ENCODE measurements around the gene CRKL.
A peak's percentile ranks its signal among the peaks of the same experiment; 100 is the strongest.

Gene CRKL

GRCh38 chr22:20912494-20912893, 4.7 kb upstream of the CRKL start:
- DNase-seq = no peak
- no peaks in the 10 kb centered on the region for H4K20me1 ChIP-seq (ENCODE audit: insufficient read depth, low read length)
- H3K79me2 ChIP-seq (ENCODE audit: insufficient read depth, low read length) = peaks cover 7% of the 10 kb centered on the region
- H3K9me3 ChIP-seq (ENCODE audit: insufficient read depth, low read length, severe bottlenecking) = no peaks in the 10 kb centered on the region
- peaks cover 11% of the 10 kb centered on the region for H3K4me1 ChIP-seq (ENCODE audit: insufficient read depth, low read length)
- no peak for TF ChIP-seq CTCF (IDR thresholded peaks at IDR 0.05; ENCODE audit: borderline replicate concordance, extremely low read depth, low read length, poor library complexity, severe bottlenecking)
- TF ChIP-seq EZH2 (IDR thresholded peaks at IDR 0.05; ENCODE audit: borderline replicate concordance, low read depth, low read length, severe bottlenecking) = no peak
- H3K4me3 ChIP-seq (ENCODE audit: low read depth in 1 of 2, low read length in 2 of 2) = no peak overlapping the region
- no peak overlapping the region for H2AFZ ChIP-seq (ENCODE audit: low read depth, low read length)
- no peaks in the 10 kb centered on the region for H3K27me3 ChIP-seq (ENCODE audit: insufficient read depth, low read length, poor library complexity)
- no peaks in the 10 kb centered on the region for H3K36me3 ChIP-seq (ENCODE audit: insufficient read depth, low read length)
- no peak overlapping the region for H3K9ac ChIP-seq (ENCODE audit: low read depth, low read length)
- ATAC-seq (ENCODE audit: insufficient read depth, low read depth) = no peak
- H3K4me2 ChIP-seq (ENCODE audit: insufficient read depth, low read length) = no peak overlapping the region
- H3K27ac ChIP-seq (ENCODE audit: low read length) = no peak overlapping the region

GRCh38 chr22:20918663-20919218, 1.5 kb downstream of the CRKL start:
- no peaks in the 10 kb centered on the region for H3K9me3 ChIP-seq (ENCODE audit: insufficient read depth, low read length, severe bottlenecking)
- H4K20me1 ChIP-seq (ENCODE audit: insufficient read depth, low read length) = peaks cover 50% of the 10 kb centered on the region
- peak overlapping the region; percentile 99 for H3K9ac ChIP-seq (ENCODE audit: low read depth, low read length)
- H3K79me2 ChIP-seq (ENCODE audit: insufficient read depth, low read length) = peaks cover 70% of the 10 kb centered on the region
- H3K4me1 ChIP-seq (ENCODE audit: insufficient read depth, low read length) = peaks cover 49% of the 10 kb centered on the region
- H3K4me3 ChIP-seq (ENCODE audit: low read depth in 1 of 2, low read length in 2 of 2) = peak overlapping the region; percentile 99 to 100
- TF ChIP-seq EZH2 (IDR thresholded peaks at IDR 0.05; ENCODE audit: borderline replicate concordance, low read depth, low read length, severe bottlenecking) = no peak
- TF ChIP-seq CTCF (IDR thresholded peaks at IDR 0.05; ENCODE audit: borderline replicate concordance, extremely low read depth, low read length, poor library complexity, severe bottlenecking) = no peak
- no peaks in the 10 kb centered on the region for H3K27me3 ChIP-seq (ENCODE audit: insufficient read depth, low read length, poor library complexity)
- peak overlapping the region; percentile 87 for H3K4me2 ChIP-seq (ENCODE audit: insufficient read depth, low read length)
- H2AFZ ChIP-seq (ENCODE audit: low read depth, low read length) = no peak overlapping the region
- peaks cover 26% of the 10 kb centered on the region for H3K36me3 ChIP-seq (ENCODE audit: insufficient read depth, low read length)
- peak; percentile 17 for DNase-seq
- no peak for ATAC-seq (ENCODE audit: insufficient read depth, low read depth)
- H3K27ac ChIP-seq (ENCODE audit: low read length) = peak overlapping the region; percentile 44

GRCh38 chr22:20919718-20920117, 2.5 kb downstream of the CRKL start:
- DNase-seq (no peak), ATAC-seq (ENCODE audit: insufficient read depth, low read depth) (no peak)
- Histone ChIP-seq H4K20me1 (ENCODE audit: insufficient read depth, low read length) (peaks cover 59% of the 10 kb centered on the region), H3K4me2 (ENCODE audit: insufficient read depth, low read length) (peak overlapping the region; percentile 87), H3K36me3 (ENCODE audit: insufficient read depth, low read length) (peaks cover 36% of the 10 kb centered on the region), H3K4me1 (ENCODE audit: insufficient read depth, low read length) (peaks cover 53% of the 10 kb centered on the region), H3K27ac (ENCODE audit: low read length) (peak overlapping the region; percentile 37; the same call in 1 of the 2 replicates), H2AFZ (ENCODE audit: low read depth, low read length) (no peak overlapping the region), H3K4me3 (ENCODE audit: low read depth in 1 of 2, low read length in 2 of 2) (peak overlapping the region; percentile 99 to 100; a peak in 3 of 4 replicates), H3K79me2 (ENCODE audit: insufficient read depth, low read length) (peaks cover 79% of the 10 kb centered on the region), H3K9ac (ENCODE audit: low read depth, low read length) (peak overlapping the region; percentile 99), H3K9me3 (ENCODE audit: insufficient read depth, low read length, severe bottlenecking) (no peaks in the 10 kb centered on the region), H3K27me3 (ENCODE audit: insufficient read depth, low read length, poor library complexity) (no peaks in the 10 kb centered on the region)
- TF ChIP-seq EZH2 (IDR thresholded peaks at IDR 0.05; ENCODE audit: borderline replicate concordance, low read depth, low read length, severe bottlenecking) (no peak), CTCF (IDR thresholded peaks at IDR 0.05; ENCODE audit: borderline replicate concordance, extremely low read depth, low read length, poor library complexity, severe bottlenecking) (no peak)

All from DND-41 (cell line).